Measurements from ENCODE around the gene TRAPPC6A. TPM values are rescaled to one million over a fixed set of nuclear protein-coding genes. Genes with fewer than 3 reads are reported as not detected.
A peak's percentile ranks its signal among the peaks of the same experiment; 100 is the strongest.

The TRAPPC6A gene
- total RNA-seq, 1 experiment from 2014 or later = 38.4 TPM

GRCh38 chr19:45187421-45188100, 9.5 kb upstream of the TRAPPC6A start:
- in situ Hi-C loops (cut with HindIII; ENCODE audit: low sequenced_read_pairs) = no loop called here
- DNase-seq (ENCODE audit: low spot score) = peak; percentile 64

- DNase-seq (ENCODE audit: low spot score) = no peak
- in situ Hi-C loops (cut with HindIII; ENCODE audit: low sequenced_read_pairs) = no loop called here
Observed at GRCh38 chr19:45186509-45187334, 8.7 kb upstream of the TRAPPC6A start.

- in situ Hi-C loops (cut with HindIII; ENCODE audit: low sequenced_read_pairs) = no loop called here
- DNase-seq (ENCODE audit: low spot score) = no peak
Observed at GRCh38 chr19:45184115-45184514, 6.1 kb upstream of the TRAPPC6A start.

- no peak for DNase-seq (ENCODE audit: low spot score)
- in situ Hi-C loops (cut with HindIII; ENCODE audit: low sequenced_read_pairs) = no loop called here
Observed at GRCh38 chr19:45182758-45183157, 4.7 kb upstream of the TRAPPC6A start.

- no peak for DNase-seq (ENCODE audit: low spot score)
- in situ Hi-C loops (cut with HindIII; ENCODE audit: low sequenced_read_pairs) = no loop called here
Observed at GRCh38 chr19:45180936-45181335, 2.9 kb upstream of the TRAPPC6A start.

- in situ Hi-C loops (cut with HindIII; ENCODE audit: low sequenced_read_pairs) = no loop called here
- no peak for DNase-seq (ENCODE audit: low spot score)
Observed at GRCh38 chr19:45179892-45180370, 1.9 kb upstream of the TRAPPC6A start.

- in situ Hi-C loops (cut with HindIII; ENCODE audit: low sequenced_read_pairs) = no loop called here
- DNase-seq (ENCODE audit: low spot score) = no peak
Observed at GRCh38 chr19:45179072-45179891, 1.2 kb upstream of the TRAPPC6A start.

- in situ Hi-C loops (cut with HindIII; ENCODE audit: low sequenced_read_pairs) = no loop called here
- DNase-seq (ENCODE audit: low spot score) = peak; percentile 100
Observed at GRCh38 chr19:45178262-45179071, 430 bp upstream of the TRAPPC6A start, which contains the start of gene BLOC1S3. TSS of gene BLOC1S3 (plus strand) at chr19:45178784. CDS start at chr19:45179297, 513 bp downstream.

GRCh38 chr19:45175515-45176345, 2.3 kb downstream of the TRAPPC6A start:
- no peak for DNase-seq (ENCODE audit: low spot score)
- in situ Hi-C loops (cut with HindIII; ENCODE audit: low sequenced_read_pairs) = no loop called here

- in situ Hi-C loops (cut with HindIII; ENCODE audit: low sequenced_read_pairs) = no loop called here
- no peak for DNase-seq (ENCODE audit: low spot score)
Observed at GRCh38 chr19:45173816-45174215, 4.2 kb downstream of the TRAPPC6A start.

GRCh38 chr19:45172611-45173208, 5.3 kb downstream of the TRAPPC6A start:
- no peak for DNase-seq (ENCODE audit: low spot score)
- in situ Hi-C loops (cut with HindIII; ENCODE audit: low sequenced_read_pairs) = no loop called here

- DNase-seq (ENCODE audit: low spot score) = no peak
Observed at GRCh38 chr19:45172173-45172572, 5.9 kb downstream of the TRAPPC6A start.

GRCh38 chr19:45171211-45171623, 6.8 kb downstream of the TRAPPC6A start:
- DNase-seq (ENCODE audit: low spot score) = no peak
- in situ Hi-C loops (cut with HindIII; ENCODE audit: low sequenced_read_pairs) = no loop called here

More at GRCh38 chr19:45172173-45172572, 5.9 kb downstream of the TRAPPC6A start:
- in situ Hi-C loops (cut with HindIII; ENCODE audit: low sequenced_read_pairs) = no loop called here

- no peak for DNase-seq (ENCODE audit: low spot score)
- in situ Hi-C loops (cut with HindIII; ENCODE audit: low sequenced_read_pairs) = no loop called here
Observed at GRCh38 chr19:45170146-45171106, 7.6 kb downstream of the TRAPPC6A start.

GRCh38 chr19:45169602-45170001, 8.4 kb downstream of the TRAPPC6A start:
- in situ Hi-C loops (cut with HindIII; ENCODE audit: low sequenced_read_pairs) = no loop called here
- DNase-seq (ENCODE audit: low spot score) = no peak

- in situ Hi-C loops (cut with HindIII; ENCODE audit: low sequenced_read_pairs) = no loop called here
- no peak for DNase-seq (ENCODE audit: low spot score)
Observed at GRCh38 chr19:45168767-45169351, 9.2 kb downstream of the TRAPPC6A start.
